ENCODE results near the gene NECAB2.
"Not testable (repeated sequence)": the region's sequence is repeated elsewhere in the genome, so short reads cannot be mapped to it uniquely, and the experiment has no call there.

NECAB2 gene

GRCh38 chr16:83936581-83937165 is 31.4 kb upstream of the NECAB2 start:
- DNase-seq = no peak

- no peak for DNase-seq
These were observed 30.8 kb upstream of the NECAB2 start for GRCh38 chr16:83937267-83937666.

GRCh38 chr16:83937922-83938885 is 29.8 kb upstream of the NECAB2 start:
- DNase-seq = no peak

GRCh38 chr16:83939266-83939855 is 28.7 kb upstream of the NECAB2 start:
- DNase-seq = no peak

- no peak for DNase-seq
These were observed 27.9 kb upstream of the NECAB2 start for GRCh38 chr16:83940119-83940518.

- DNase-seq = no peak
These were observed 27.2 kb upstream of the NECAB2 start for GRCh38 chr16:83940630-83941378.

- DNase-seq = not testable (repeated sequence)
These were observed 26.5 kb upstream of the NECAB2 start for GRCh38 chr16:83941546-83941945.

- DNase-seq = no peak
These were observed 26.0 kb upstream of the NECAB2 start for GRCh38 chr16:83942074-83942473.

GRCh38 chr16:83942815-83943515 is 25.1 kb upstream of the NECAB2 start:
- no peak for DNase-seq

GRCh38 chr16:83943516-83944050 is 24.5 kb upstream of the NECAB2 start:
- DNase-seq = no peak

- DNase-seq = no peak
These were observed 22.5 kb upstream of the NECAB2 start for GRCh38 chr16:83945587-83945986.

- DNase-seq = no peak
These were observed 21.8 kb upstream of the NECAB2 start for GRCh38 chr16:83946154-83946780.

GRCh38 chr16:83946781-83947566 is 21.1 kb upstream of the NECAB2 start:
- no peak for DNase-seq

GRCh38 chr16:83947642-83948234 is 20.3 kb upstream of the NECAB2 start:
- no peak for DNase-seq

GRCh38 chr16:83948914-83949723 is 18.9 kb upstream of the NECAB2 start:
- no peak for DNase-seq

GRCh38 chr16:83949724-83950001 is 18.4 kb upstream of the NECAB2 start:
- no peak for DNase-seq

- DNase-seq = not testable (repeated sequence)
These were observed 17.1 kb upstream of the NECAB2 start for GRCh38 chr16:83950862-83951399.

GRCh38 chr16:83951544-83951943 is 16.5 kb upstream of the NECAB2 start:
- no peak for DNase-seq

GRCh38 chr16:83952587-83952939 is 15.5 kb upstream of the NECAB2 start:
- no peak for DNase-seq
